PC-9 (cell line): ENCODE data around the gene C22orf31.

Experiments
- CTCF ChIP-seq: fragments of 200-600 bp; sonication (generic); conservative IDR thresholded peaks from 2 replicates; pipeline ENCODE4 v1.6.1; 2017; ENCODE audit warnings: mixed run types, antibody characterized with exemption, mild to moderate bottlenecking, moderate library complexity
- EZH2 ChIP-seq: fragments of 200-600 bp; sonication (generic); IDR thresholded peaks from 2 replicates; pipeline ENCODE4 v1.8.0; 2017; ENCODE audit warnings: antibody characterized with exemption, low read depth

GRCh38 chr22:29041408-29041807 is 20.2 kb downstream of the C22orf31 start:
- TF ChIP-seq EZH2, result no peak
- TF ChIP-seq CTCF, result no peak
